ENCODE data around the gene ZFAND3.
"Not testable (repeated sequence)": the region's sequence is repeated elsewhere in the genome, so short reads cannot be mapped to it uniquely, and the experiment has no call there.

The ZFAND3 gene

GRCh38 chr6:38115626-38116008 lies 296.1 kb downstream of the ZFAND3 start:
- Histone ChIP-seq H3K9ac (ENCODE audit: low read depth, low read length) (no peak overlapping the region), H3K4me1 (ENCODE audit: insufficient read depth, low read length) (peaks cover 10% of the 10 kb centered on the region; the same call in 1 of the 2 replicates), H3K36me3 (ENCODE audit: insufficient read depth, low read depth, low read length) (no peaks in the 10 kb centered on the region), H3K4me3 (ENCODE audit: low read length) (no peak overlapping the region), H3K9me3 (ENCODE audit: insufficient read depth, low read depth, low read length) (no peaks in the 10 kb centered on the region), H3K27ac (ENCODE audit: low read length) (no peak overlapping the region), H3K27me3 (ENCODE audit: insufficient read depth, low read length) (no peaks in the 10 kb centered on the region)

GRCh38 chr6:38116248-38116647 lies 296.7 kb downstream of the ZFAND3 start:
- Histone ChIP-seq H3K9me3 (ENCODE audit: insufficient read depth, low read depth, low read length) (no peaks in the 10 kb centered on the region), H3K27me3 (ENCODE audit: insufficient read depth, low read length) (no peaks in the 10 kb centered on the region), H3K4me1 (ENCODE audit: insufficient read depth, low read length) (peaks cover 10% of the 10 kb centered on the region; the same call in 1 of the 2 replicates), H3K9ac (ENCODE audit: low read depth, low read length) (no peak overlapping the region), H3K27ac (ENCODE audit: low read length) (no peak overlapping the region), H3K36me3 (ENCODE audit: insufficient read depth, low read depth, low read length) (no peaks in the 10 kb centered on the region), H3K4me3 (ENCODE audit: low read length) (no peak overlapping the region)

- Histone ChIP-seq H3K9ac (ENCODE audit: low read depth, low read length) (no peak overlapping the region), H3K36me3 (ENCODE audit: insufficient read depth, low read depth, low read length) (no peaks in the 10 kb centered on the region), H3K27me3 (ENCODE audit: insufficient read depth, low read length) (no peaks in the 10 kb centered on the region), H3K9me3 (ENCODE audit: insufficient read depth, low read depth, low read length) (no peaks in the 10 kb centered on the region), H3K4me1 (ENCODE audit: insufficient read depth, low read length) (peaks cover 10% of the 10 kb centered on the region; the same call in 1 of the 2 replicates), H3K27ac (ENCODE audit: low read length) (no peak overlapping the region), H3K4me3 (ENCODE audit: low read length) (no peak overlapping the region)
Measured at GRCh38 chr6:38117281-38117680, 297.8 kb downstream of the ZFAND3 start.

GRCh38 chr6:38118791-38119365 lies 299.4 kb downstream of the ZFAND3 start:
- H3K36me3 ChIP-seq (ENCODE audit: insufficient read depth, low read depth, low read length): no peaks in the 10 kb centered on the region
- H3K9ac ChIP-seq (ENCODE audit: low read depth, low read length): no peak overlapping the region
- no peaks in the 10 kb centered on the region for H3K27me3 ChIP-seq (ENCODE audit: insufficient read depth, low read length)
- H3K27ac ChIP-seq (ENCODE audit: low read length): no peak overlapping the region
- peaks cover 8% of the 10 kb centered on the region; the same call in 1 of the 2 replicates for H3K4me1 ChIP-seq (ENCODE audit: insufficient read depth, low read length)
- H3K9me3 ChIP-seq (ENCODE audit: insufficient read depth, low read depth, low read length): no peaks in the 10 kb centered on the region
- H3K4me3 ChIP-seq (ENCODE audit: low read length): no peak overlapping the region

GRCh38 chr6:38119516-38119915 lies 300.0 kb downstream of the ZFAND3 start:
- Histone ChIP-seq H3K4me1 (ENCODE audit: insufficient read depth, low read length) (peaks cover 8% of the 10 kb centered on the region; the same call in 1 of the 2 replicates), H3K9ac (ENCODE audit: low read depth, low read length) (no peak overlapping the region), H3K36me3 (ENCODE audit: insufficient read depth, low read depth, low read length) (no peaks in the 10 kb centered on the region), H3K27ac (ENCODE audit: low read length) (no peak overlapping the region), H3K9me3 (ENCODE audit: insufficient read depth, low read depth, low read length) (no peaks in the 10 kb centered on the region), H3K27me3 (ENCODE audit: insufficient read depth, low read length) (no peaks in the 10 kb centered on the region), H3K4me3 (ENCODE audit: low read length) (no peak overlapping the region)

- H3K4me3 ChIP-seq (ENCODE audit: low read length); H3K36me3 ChIP-seq (ENCODE audit: insufficient read depth, low read depth, low read length); H3K27ac ChIP-seq (ENCODE audit: low read length); H3K9me3 ChIP-seq (ENCODE audit: insufficient read depth, low read depth, low read length); H3K27me3 ChIP-seq (ENCODE audit: insufficient read depth, low read length); H3K9ac ChIP-seq (ENCODE audit: low read depth, low read length); H3K4me1 ChIP-seq (ENCODE audit: insufficient read depth, low read length): not testable (repeated sequence)
Measured at GRCh38 chr6:38124224-38124926, 304.8 kb downstream of the ZFAND3 start.

GRCh38 chr6:38127284-38127683 lies 307.8 kb downstream of the ZFAND3 start:
- H3K4me1 ChIP-seq (ENCODE audit: insufficient read depth, low read length): no peaks in the 10 kb centered on the region

GRCh38 chr6:38131527-38131965 lies 312.0 kb downstream of the ZFAND3 start:
- Histone ChIP-seq H3K9me3 (ENCODE audit: insufficient read depth, low read depth, low read length) (no peaks in the 10 kb centered on the region; the same call in 1 of the 2 replicates), H3K4me1 (ENCODE audit: insufficient read depth, low read length) (no peaks in the 10 kb centered on the region), H3K27ac (ENCODE audit: low read length) (no peak overlapping the region), H3K4me3 (ENCODE audit: low read length) (no peak overlapping the region), H3K9ac (ENCODE audit: low read depth, low read length) (no peak overlapping the region), H3K27me3 (ENCODE audit: insufficient read depth, low read length) (no peaks in the 10 kb centered on the region), H3K36me3 (ENCODE audit: insufficient read depth, low read depth, low read length) (no peaks in the 10 kb centered on the region)

More at GRCh38 chr6:38127284-38127683, 307.8 kb downstream of the ZFAND3 start:
- Histone ChIP-seq H3K27me3 (ENCODE audit: insufficient read depth, low read length) (no peaks in the 10 kb centered on the region), H3K4me3 (ENCODE audit: low read length) (no peak overlapping the region), H3K9me3 (ENCODE audit: insufficient read depth, low read depth, low read length) (no peaks in the 10 kb centered on the region; the same call in 1 of the 2 replicates), H3K9ac (ENCODE audit: low read depth, low read length) (no peak overlapping the region), H3K27ac (ENCODE audit: low read length) (no peak overlapping the region), H3K36me3 (ENCODE audit: insufficient read depth, low read depth, low read length) (peaks cover 2% of the 10 kb centered on the region; the same call in 1 of the 2 replicates)

GRCh38 chr6:38133932-38134703 lies 314.6 kb downstream of the ZFAND3 start:
- no peak overlapping the region for H3K9ac ChIP-seq (ENCODE audit: low read depth, low read length)
- peaks cover 23% of the 10 kb centered on the region; the same call in 1 of the 2 replicates for H3K4me1 ChIP-seq (ENCODE audit: insufficient read depth, low read length)
- H3K27ac ChIP-seq (ENCODE audit: low read length): no peak overlapping the region
- no peak overlapping the region for H3K4me3 ChIP-seq (ENCODE audit: low read length)
- H3K27me3 ChIP-seq (ENCODE audit: insufficient read depth, low read length): no peaks in the 10 kb centered on the region
- H3K36me3 ChIP-seq (ENCODE audit: insufficient read depth, low read depth, low read length): no peaks in the 10 kb centered on the region
- H3K9me3 ChIP-seq (ENCODE audit: insufficient read depth, low read depth, low read length): no peaks in the 10 kb centered on the region; the same call in 1 of the 2 replicates

- Histone ChIP-seq H3K9me3 (ENCODE audit: insufficient read depth, low read depth, low read length) (no peaks in the 10 kb centered on the region; the same call in 1 of the 2 replicates), H3K9ac (ENCODE audit: low read depth, low read length) (no peak overlapping the region), H3K27ac (ENCODE audit: low read length) (no peak overlapping the region), H3K36me3 (ENCODE audit: insufficient read depth, low read depth, low read length) (no peaks in the 10 kb centered on the region), H3K27me3 (ENCODE audit: insufficient read depth, low read length) (no peaks in the 10 kb centered on the region), H3K4me1 (ENCODE audit: insufficient read depth, low read length) (peaks cover 25% of the 10 kb centered on the region; the same call in 1 of the 2 replicates), H3K4me3 (ENCODE audit: low read length) (no peak overlapping the region)
Measured at GRCh38 chr6:38134704-38135088, 315.2 kb downstream of the ZFAND3 start.

- Histone ChIP-seq H3K27me3 (ENCODE audit: insufficient read depth, low read length) (no peaks in the 10 kb centered on the region), H3K9me3 (ENCODE audit: insufficient read depth, low read depth, low read length) (no peaks in the 10 kb centered on the region), H3K9ac (ENCODE audit: low read depth, low read length) (no peak overlapping the region; the same call in 1 of the 2 replicates), H3K4me1 (ENCODE audit: insufficient read depth, low read length) (peaks cover 25% of the 10 kb centered on the region; the same call in 1 of the 2 replicates), H3K27ac (ENCODE audit: low read length) (no peak overlapping the region), H3K36me3 (ENCODE audit: insufficient read depth, low read depth, low read length) (no peaks in the 10 kb centered on the region), H3K4me3 (ENCODE audit: low read length) (no peak overlapping the region)
Measured at GRCh38 chr6:38136547-38136946, 317.0 kb downstream of the ZFAND3 start.
